DOHH2 (cell line): Measurements from ENCODE around the gene NINJ1.

Source experiments
- EZH2phosphoT487 ChIP-seq: fragments of 200-600 bp; sonication (generic); IDR thresholded peaks from 2 replicates; pipeline ENCODE4 v1.6.1; 2017; ENCODE audit warnings: borderline replicate concordance, mild to moderate bottlenecking, antibody characterized with exemption, low read length, moderate library complexity, mixed read lengths
- TF ChIP-seq, protein P1 (sequence below): fragments of 200-600 bp; sonication (generic); IDR thresholded peaks from one replicate; pipeline ENCODE4 v1.5.1; 2014; ENCODE audit warnings: antibody characterized with exemption, mild to moderate bottlenecking, low read depth, low read length; ENCODE audit not compliant: poor library complexity, severe bottlenecking

GRCh38 chr9:93141771-93142483 lies 7.9 kb upstream of the NINJ1 start:
- TF ChIP-seq EZH2phosphoT487, result no peak
- TF ChIP-seq, protein P1, sequence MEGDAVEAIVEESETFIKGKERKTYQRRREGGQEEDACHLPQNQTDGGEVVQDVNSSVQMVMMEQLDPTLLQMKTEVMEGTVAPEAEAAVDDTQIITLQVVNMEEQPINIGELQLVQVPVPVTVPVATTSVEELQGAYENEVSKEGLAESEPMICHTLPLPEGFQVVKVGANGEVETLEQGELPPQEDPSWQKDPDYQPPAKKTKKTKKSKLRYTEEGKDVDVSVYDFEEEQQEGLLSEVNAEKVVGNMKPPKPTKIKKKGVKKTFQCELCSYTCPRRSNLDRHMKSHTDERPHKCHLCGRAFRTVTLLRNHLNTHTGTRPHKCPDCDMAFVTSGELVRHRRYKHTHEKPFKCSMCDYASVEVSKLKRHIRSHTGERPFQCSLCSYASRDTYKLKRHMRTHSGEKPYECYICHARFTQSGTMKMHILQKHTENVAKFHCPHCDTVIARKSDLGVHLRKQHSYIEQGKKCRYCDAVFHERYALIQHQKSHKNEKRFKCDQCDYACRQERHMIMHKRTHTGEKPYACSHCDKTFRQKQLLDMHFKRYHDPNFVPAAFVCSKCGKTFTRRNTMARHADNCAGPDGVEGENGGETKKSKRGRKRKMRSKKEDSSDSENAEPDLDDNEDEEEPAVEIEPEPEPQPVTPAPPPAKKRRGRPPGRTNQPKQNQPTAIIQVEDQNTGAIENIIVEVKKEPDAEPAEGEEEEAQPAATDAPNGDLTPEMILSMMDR, result no peak
